ENCODE measurements around the gene SEMA7A.

Gene SEMA7A

GRCh38 chr15:74406992-74407705 is 26.6 kb downstream of the SEMA7A start:
- TF ChIP-seq CTCF (IDR thresholded peaks at IDR 0.05) = no peak

GRCh38 chr15:74406517-74406916 is 27.2 kb downstream of the SEMA7A start:
- TF ChIP-seq CTCF (IDR thresholded peaks at IDR 0.05) = no peak

DNA sequence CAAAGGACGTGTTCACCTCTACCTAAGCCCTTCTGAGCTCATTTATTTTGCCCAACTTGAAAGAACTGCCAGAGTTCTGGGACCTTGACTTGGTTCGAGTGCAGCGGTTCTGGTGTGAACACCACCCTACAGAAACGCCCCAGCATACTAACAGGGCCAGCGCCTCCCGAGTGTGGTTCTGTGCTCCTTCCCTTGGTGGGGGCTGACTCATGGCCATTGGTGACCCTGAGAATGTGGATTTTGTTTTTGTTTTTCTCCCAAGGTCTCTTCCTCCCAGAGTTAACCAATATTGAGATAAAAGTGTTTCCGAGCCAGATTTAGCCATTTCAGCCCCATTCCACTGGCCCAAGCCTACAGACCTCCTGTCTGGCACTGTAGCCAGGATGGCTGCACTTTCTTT is 27.9 kb downstream of the SEMA7A start:
- TF ChIP-seq CTCF (IDR thresholded peaks at IDR 0.05) = no peak

DNA sequence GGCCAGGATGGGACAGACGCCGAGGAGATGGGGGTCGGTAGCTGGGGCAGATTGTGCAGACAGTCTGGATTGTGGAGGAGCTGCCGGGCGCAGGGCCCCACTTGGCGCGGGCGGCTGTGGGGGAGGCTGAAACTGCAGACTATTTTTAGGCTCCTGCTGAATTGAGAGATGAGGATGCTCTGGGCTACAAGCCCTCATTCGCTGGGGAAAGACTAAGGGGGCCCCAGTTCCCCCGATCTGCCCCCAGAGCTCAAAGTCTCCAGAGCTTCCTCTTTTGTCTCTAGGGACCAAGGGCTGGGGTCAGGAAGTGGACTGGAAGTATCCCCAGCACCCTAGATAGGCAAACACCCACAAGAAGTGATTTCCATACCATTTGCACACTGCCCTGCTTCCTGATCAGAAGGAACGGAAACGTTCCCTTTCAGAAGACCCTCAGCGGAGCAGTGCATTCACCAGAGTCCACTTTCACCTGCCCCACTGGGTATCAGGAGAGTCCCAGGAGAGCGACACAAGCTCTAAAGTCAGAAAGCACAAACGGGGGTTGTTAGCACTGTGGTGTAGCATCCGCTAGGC is 29.7 kb downstream of the SEMA7A start:
- TF ChIP-seq CTCF (IDR thresholded peaks at IDR 0.05) = no peak

DNA sequence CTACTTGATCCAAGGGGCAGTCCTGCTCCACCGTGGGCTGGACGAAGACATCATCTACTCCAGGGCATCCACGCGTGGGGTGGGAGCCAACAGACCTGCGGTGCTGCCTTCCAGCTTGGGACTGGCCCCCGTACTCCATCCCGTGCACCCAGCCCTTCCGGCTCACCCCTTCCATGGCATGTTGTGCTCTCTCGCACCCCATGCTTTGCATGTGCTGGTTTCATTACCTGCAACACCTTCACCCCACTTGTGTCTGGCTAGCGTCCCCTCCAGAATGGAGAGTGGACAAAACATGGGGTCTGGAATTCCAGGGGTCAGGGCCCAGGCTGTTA is 30.2 kb downstream of the SEMA7A start:
- no peak for TF ChIP-seq CTCF (IDR thresholded peaks at IDR 0.05)

- TF ChIP-seq CTCF (IDR thresholded peaks at IDR 0.05) = no peak
These were observed 30.7 kb downstream of the SEMA7A start for GRCh38 chr15:74402873-74403587.

DNA sequence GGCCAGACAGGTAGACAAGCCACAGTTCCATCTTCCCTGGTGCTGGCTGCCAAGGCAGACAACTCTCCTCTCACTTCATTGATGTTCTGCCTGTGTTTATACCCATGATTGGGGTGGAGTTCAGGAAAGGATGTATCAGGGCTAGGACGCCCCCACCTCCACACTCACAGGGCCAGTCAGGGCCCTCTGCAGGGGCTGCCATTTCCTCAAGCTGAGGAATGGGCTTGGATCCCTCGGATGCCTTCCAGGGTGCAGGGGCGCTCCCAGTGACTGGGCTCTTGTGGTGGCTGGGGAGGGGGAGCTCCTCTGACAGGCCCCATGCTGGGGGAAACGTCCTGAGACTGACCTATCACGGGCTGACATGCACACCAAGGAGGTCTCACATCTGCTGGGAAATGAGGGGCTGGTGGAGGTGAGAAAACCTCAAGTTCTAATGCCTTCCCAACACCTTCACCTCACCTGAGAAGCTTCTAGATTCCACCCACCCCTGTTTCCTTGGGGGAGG is 31.4 kb downstream of the SEMA7A start:
- no peak for TF ChIP-seq CTCF (IDR thresholded peaks at IDR 0.05)

Data from LNCAP (cell line).